ENCODE data around the gene SNX21.

GRCh38 chr20:45857114-45857881 is 23.7 kb downstream of the SNX21 start, which contains the start of the genes ACOT8 and ZSWIM3:
- TF ChIP-seq CTCF (IDR thresholded peaks at IDR 0.05 in 2 of 3, conservative IDR thresholded peaks at IDR 0.05 in 1 of 3; ENCODE audit: borderline replicate concordance in 1 of 3, insufficient read depth in 1 of 3, low read depth in 2 of 3, low read length in 2 of 3): no peak
- peak; percentile 100 for TF ChIP-seq SP1 (IDR thresholded peaks at IDR 0.05; ENCODE audit: low read depth)
- TF ChIP-seq POLR2A (IDR thresholded peaks at IDR 0.05; ENCODE audit: borderline replicate concordance, extremely low read depth, insufficient read depth, insufficient read length): peak; percentile 75
- no peak for TF ChIP-seq EZH2phosphoT487 (IDR thresholded peaks at IDR 0.05; ENCODE audit: borderline replicate concordance)
- peak; percentile 68 for TF ChIP-seq ZBTB33 (IDR thresholded peaks at IDR 0.05; ENCODE audit: extremely low read depth, insufficient replicate concordance, low read length)
- no peak for TF ChIP-seq EZH2 (IDR thresholded peaks at IDR 0.05)
- peak; percentile 24; the same call in 1 of the 2 replicates for TF ChIP-seq ZFX (IDR thresholded peaks at IDR 0.05)
- no peak for TF ChIP-seq EGR1 (IDR thresholded peaks at IDR 0.05; ENCODE audit: low read depth)
